DOHH2 (cell line): ENCODE data around the gene CLCN7.

Source experiments
- H3F3A ChIP-seq: fragments of 200-600 bp; sonication (generic), shearing (Covaris generic); 2 replicates; pipeline ENCODE4 v1.6.0; 2016; ENCODE audit warnings: antibody characterized with exemption, mild to moderate bottlenecking; ENCODE audit not compliant: control insufficient read depth, insufficient read depth
- H3K27ac ChIP-seq: fragments of 200-600 bp; sonication (generic); 2 replicates; pipeline ENCODE4 v1.5.1; 2014; ENCODE audit warnings: low read depth, mild to moderate bottlenecking, low read length, moderate library complexity
- H3K27me3 ChIP-seq: fragments of 200-600 bp; sonication (generic); 2 replicates; pipeline ENCODE4 v1.6.1; 2014; ENCODE audit warnings: mild to moderate bottlenecking, low read length, mixed read lengths; ENCODE audit not compliant: control insufficient read depth
- H3K36me3 ChIP-seq: fragments of 200-600 bp; sonication (generic); 2 replicates; pipeline ENCODE4 v1.6.1; 2014; ENCODE audit warnings: mild to moderate bottlenecking, low read length, moderate library complexity, mixed read lengths; ENCODE audit not compliant: control insufficient read depth
- H3K4me1 ChIP-seq: fragments of 200-600 bp; sonication (generic); 2 replicates; pipeline ENCODE4 v1.6.1; 2014; ENCODE audit warnings: mild to moderate bottlenecking, low read length, mixed read lengths; ENCODE audit not compliant: control insufficient read depth
- H3K4me2 ChIP-seq: fragments of 200-600 bp; sonication (generic); 2 replicates; pipeline ENCODE4 v1.6.0; 2014; ENCODE audit warnings: mild to moderate bottlenecking, low read length, moderate library complexity
- H3K4me3 ChIP-seq: fragments of 200-600 bp; sonication (generic); 2 replicates; pipeline ENCODE4 v1.5.1; 2014; ENCODE audit warnings: mild to moderate bottlenecking, low read length, mixed read lengths
- H3K79me2 ChIP-seq: fragments of 200-600 bp; sonication (generic); 2 replicates; pipeline ENCODE4 v1.6.1; 2014; ENCODE audit warnings: mild to moderate bottlenecking, low read length, mixed read lengths; ENCODE audit not compliant: control insufficient read depth
- H3K9me2 ChIP-seq: fragments of 200-600 bp; sonication (generic); replicated peaks from 2 replicates; pipeline ENCODE4 v1.6.1; 2014; ENCODE audit warnings: mild to moderate bottlenecking, low read length, mixed read lengths; ENCODE audit not compliant: control insufficient read depth
- H3K9me3 ChIP-seq: fragments of 200-600 bp; sonication (generic); 2 replicates; pipeline ENCODE4 v1.6.1; 2014; ENCODE audit warnings: antibody characterized with exemption, low read length, mixed read lengths; ENCODE audit not compliant: control insufficient read depth, insufficient read depth
- H4K20me1 ChIP-seq: fragments of 200-600 bp; sonication (generic); 2 replicates; pipeline ENCODE4 v1.6.0; 2014; ENCODE audit warnings: low read depth, mild to moderate bottlenecking, antibody characterized with exemption, low read length, moderate library complexity; ENCODE audit not compliant: control insufficient read depth, insufficient read depth
- CTCF ChIP-seq: fragments of 200-600 bp; sonication (generic); IDR thresholded peaks from one replicate; pipeline ENCODE4 v1.5.1; 2014; ENCODE audit warnings: antibody characterized with exemption, mild to moderate bottlenecking, low read depth, low read length; ENCODE audit not compliant: poor library complexity, severe bottlenecking
- EZH2phosphoT487 ChIP-seq: fragments of 200-600 bp; sonication (generic); IDR thresholded peaks from 2 replicates; pipeline ENCODE4 v1.6.1; 2017; ENCODE audit warnings: borderline replicate concordance, mild to moderate bottlenecking, antibody characterized with exemption, low read length, moderate library complexity, mixed read lengths

Gene CLCN7

DNA sequence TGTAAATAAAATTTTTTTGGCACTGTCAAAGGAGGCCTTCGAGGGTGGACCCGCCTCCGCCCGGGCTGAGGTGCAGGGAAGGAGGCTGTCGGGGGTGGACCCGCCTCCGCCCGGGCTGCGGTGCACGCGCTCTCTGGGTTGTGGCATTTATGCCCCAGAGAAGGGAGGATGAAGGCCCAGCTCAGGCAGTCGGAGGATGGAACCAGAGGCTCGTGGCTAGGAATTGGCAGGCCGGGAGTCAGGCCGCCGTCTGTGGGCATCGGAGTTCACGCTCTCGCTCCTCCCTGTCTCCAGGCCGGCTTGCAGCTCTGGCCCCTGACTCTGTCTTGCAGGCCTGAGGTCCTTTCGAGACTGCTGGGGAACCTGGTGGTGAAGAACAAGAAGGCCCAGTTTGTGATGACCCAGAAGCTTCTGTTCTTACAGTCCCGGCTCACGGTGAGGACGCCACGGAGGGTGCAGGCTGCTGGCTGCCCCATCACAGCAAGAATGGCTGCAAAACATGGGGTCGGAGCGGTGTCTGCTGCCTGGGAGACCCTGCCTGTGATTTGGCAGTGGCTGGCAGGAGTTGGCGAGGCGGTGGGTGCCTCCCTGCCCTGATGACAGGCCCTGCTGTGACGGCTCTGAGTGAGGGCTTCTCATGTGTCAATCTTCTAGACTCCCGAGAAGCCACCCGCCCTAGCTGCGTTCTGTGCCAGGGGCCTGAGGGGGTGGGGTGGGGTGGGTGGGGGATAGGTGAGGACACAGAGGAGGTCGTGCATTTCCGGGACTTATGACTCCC, 24.3 kb upstream of the CLCN7 start:
- Histone ChIP-seq H3K27ac (no peak overlapping the region), H3K4me3 (no peak overlapping the region), H3K9me2 (no peaks in the 10 kb centered on the region), H3K4me2 (no peak overlapping the region), H4K20me1 (no peaks in the 10 kb centered on the region), H3K79me2 (peaks cover 35% of the 10 kb centered on the region), H3K9me3 (no peaks in the 10 kb centered on the region), H3K4me1 (peaks cover 10% of the 10 kb centered on the region), H3K36me3 (peaks cover 87% of the 10 kb centered on the region), H3K27me3 (no peaks in the 10 kb centered on the region), H3F3A (no peaks in the 10 kb centered on the region)
- no peak for TF ChIP-seq CTCF
- no peak for TF ChIP-seq EZH2phosphoT487

DNA sequence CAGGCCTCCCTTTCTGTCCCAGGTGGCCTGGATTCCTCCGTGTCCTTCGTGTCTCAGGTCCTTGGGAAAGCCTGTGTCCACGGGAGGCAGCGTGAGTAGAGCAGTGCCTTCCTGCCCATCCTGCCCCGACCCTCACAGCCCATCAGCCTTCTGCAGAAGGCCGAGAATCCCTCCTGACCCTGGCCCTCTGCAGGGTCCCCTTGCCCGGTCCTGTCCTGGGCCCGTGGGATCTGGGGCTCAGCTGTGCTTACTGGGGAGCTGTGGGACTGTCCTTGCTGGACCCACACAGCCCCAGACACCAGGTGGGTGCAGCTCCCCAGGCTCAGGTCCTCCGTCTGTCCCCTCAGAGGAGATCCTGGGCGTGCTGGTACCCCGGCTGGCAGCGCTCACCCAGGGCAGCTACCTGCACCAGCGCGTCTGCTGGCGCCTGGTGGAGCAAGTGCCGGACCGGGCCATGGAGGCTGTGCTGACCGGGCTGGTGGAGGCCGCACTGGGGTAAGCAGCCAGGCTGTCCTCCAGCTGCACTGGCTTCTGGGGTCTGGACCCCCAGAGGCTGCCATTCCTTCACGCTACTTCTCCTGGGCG, 22.3 kb upstream of the CLCN7 start:
- no peak overlapping the region for H3K4me2 ChIP-seq
- no peaks in the 10 kb centered on the region for H3K9me2 ChIP-seq
- no peak for TF ChIP-seq CTCF
- no peaks in the 10 kb centered on the region for H3K27me3 ChIP-seq
- peaks cover 72% of the 10 kb centered on the region for H3K36me3 ChIP-seq
- no peak overlapping the region for H3K4me3 ChIP-seq
- no peaks in the 10 kb centered on the region for H3K9me3 ChIP-seq
- H3K4me1 ChIP-seq = peaks cover 20% of the 10 kb centered on the region
- H3K79me2 ChIP-seq = peaks cover 49% of the 10 kb centered on the region
- H3K27ac ChIP-seq = no peak overlapping the region
- no peaks in the 10 kb centered on the region for H4K20me1 ChIP-seq
- H3F3A ChIP-seq = no peaks in the 10 kb centered on the region

DNA sequence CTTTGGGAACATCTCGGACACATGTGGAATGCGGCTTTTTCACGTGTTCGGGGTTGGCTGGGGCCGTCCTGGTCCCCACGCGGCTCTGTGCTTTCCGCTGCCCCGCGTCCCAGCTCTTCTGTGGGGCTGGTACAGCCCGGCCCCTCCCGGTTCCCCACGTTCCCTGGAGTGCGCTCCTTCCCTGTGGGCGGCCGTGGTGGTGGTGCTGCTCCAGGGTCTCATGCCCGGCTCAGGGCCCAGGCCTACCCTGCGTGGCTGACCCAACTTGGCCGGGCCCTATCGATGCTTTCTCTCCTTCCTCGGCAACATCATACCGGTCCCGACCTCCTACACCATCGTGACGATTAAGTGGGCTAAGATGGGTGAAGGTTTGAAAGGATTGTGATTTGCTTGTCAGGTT, 21.6 kb upstream of the CLCN7 start:
- no peaks in the 10 kb centered on the region for H4K20me1 ChIP-seq
- H3K9me2 ChIP-seq = no peaks in the 10 kb centered on the region
- H3K4me2 ChIP-seq = no peak overlapping the region
- no peaks in the 10 kb centered on the region for H3K27me3 ChIP-seq
- H3K79me2 ChIP-seq = peaks cover 49% of the 10 kb centered on the region
- TF ChIP-seq EZH2phosphoT487 = no peak
- no peak for TF ChIP-seq CTCF
- peaks cover 21% of the 10 kb centered on the region for H3K4me1 ChIP-seq
- H3K9me3 ChIP-seq = no peaks in the 10 kb centered on the region
- no peaks in the 10 kb centered on the region for H3F3A ChIP-seq
- peaks cover 65% of the 10 kb centered on the region for H3K36me3 ChIP-seq
- no peak overlapping the region for H3K27ac ChIP-seq
- no peak overlapping the region for H3K4me3 ChIP-seq
